Effector CD4-positive, alpha-beta T cell (primary cell): ENCODE measurements around the gene XPO5.
"Not testable (repeated sequence)": the region's sequence is repeated elsewhere in the genome, so short reads cannot be mapped to it uniquely, and the experiment has no call there.

Experiments used
- DNase-seq: peaks from one replicate; pipeline ENCODE4 v3.0.0-alpha.2; 2020

Gene XPO5

DNA sequence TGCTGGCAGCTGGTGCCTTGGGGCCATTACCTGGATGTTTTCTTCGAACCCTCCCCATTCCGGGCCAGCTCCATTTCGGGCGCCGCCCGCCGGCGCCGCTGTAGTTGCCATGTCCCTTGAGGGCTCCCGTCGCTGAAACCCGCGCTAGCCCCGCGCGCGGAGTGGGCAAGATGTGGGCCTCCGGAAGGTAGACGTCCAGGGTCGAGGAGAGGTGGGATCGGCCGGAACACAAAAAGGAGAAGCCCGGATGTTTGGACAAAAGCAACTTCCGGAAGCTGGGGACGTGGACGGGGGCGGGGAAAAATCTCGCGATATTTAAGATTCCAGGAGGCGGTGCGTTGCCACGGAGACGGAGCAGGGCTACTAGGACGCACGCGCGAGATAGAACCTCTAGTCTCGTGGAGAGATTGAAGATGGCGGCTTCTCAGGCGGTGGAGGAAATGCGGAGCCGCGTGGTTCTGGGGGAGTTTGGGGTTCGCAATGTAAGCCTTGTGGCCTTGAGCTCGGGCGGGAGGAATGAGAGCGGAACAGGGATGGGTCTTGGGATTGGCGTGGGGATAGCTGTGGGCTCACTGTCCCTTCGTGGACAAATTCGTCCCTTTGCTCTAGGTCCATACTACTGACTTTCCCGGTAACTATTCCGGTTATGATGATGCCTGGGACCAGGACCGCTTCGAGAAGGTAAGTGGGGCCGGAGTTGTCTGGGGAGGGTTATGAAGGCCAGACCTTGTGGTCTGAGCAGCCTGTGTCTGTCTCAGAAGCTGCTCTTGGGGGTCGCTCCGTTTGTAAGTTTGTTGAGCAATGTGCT is 58.9 kb downstream of the XPO5 start, which contains the start of the genes POLR1C and YIPF3:
Gene POLR1C, plus strand, starts transcription at position 393 of the 808 bp plus-strand sequence. Its CDS starts 21 bp downstream, at position 414.
Gene YIPF3, minus strand, starts transcription at position 230 of the 808 bp plus-strand sequence. Its CDS starts 119 bp downstream, at position 111.
- DNase-seq = peak; percentile 96

GRCh38 chr6:43516367-43516696 is 59.5 kb downstream of the XPO5 start:
- DNase-seq = no peak

GRCh38 chr6:43515808-43516207 is 60.0 kb downstream of the XPO5 start:
- no peak for DNase-seq

DNA sequence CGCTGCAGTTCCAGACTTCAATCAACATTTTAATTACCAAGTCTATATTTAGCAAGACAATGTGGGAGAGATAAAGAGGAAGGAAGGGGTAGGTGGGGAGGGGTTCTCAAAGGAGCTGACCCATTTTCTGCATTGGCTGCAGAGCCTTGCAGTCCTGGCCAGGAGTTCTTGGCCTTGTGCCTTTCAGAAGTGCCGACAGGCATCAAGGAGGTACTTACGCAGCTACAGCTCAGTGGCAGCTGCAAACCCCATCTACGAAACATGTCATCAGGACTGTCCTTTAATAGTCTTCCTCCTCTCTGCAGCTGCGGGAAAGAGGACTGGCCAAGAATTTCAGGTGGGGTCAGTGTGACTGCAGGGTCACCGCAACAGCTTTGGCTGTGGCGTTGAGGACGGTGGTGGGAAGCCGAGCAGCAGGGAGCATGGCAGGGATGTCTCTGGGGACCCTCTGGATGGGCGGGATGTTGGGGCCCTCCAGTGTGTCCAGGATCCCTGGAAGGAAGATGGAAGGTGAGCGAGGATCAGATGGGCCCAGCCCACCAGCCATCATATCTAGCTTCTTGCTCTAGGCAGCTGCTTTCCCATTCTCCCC is 63.9 kb downstream of the XPO5 start:
- DNase-seq = no peak

- DNase-seq = no peak
Observed at GRCh38 chr6:43510827-43511163, 65.0 kb downstream of the XPO5 start.

DNA sequence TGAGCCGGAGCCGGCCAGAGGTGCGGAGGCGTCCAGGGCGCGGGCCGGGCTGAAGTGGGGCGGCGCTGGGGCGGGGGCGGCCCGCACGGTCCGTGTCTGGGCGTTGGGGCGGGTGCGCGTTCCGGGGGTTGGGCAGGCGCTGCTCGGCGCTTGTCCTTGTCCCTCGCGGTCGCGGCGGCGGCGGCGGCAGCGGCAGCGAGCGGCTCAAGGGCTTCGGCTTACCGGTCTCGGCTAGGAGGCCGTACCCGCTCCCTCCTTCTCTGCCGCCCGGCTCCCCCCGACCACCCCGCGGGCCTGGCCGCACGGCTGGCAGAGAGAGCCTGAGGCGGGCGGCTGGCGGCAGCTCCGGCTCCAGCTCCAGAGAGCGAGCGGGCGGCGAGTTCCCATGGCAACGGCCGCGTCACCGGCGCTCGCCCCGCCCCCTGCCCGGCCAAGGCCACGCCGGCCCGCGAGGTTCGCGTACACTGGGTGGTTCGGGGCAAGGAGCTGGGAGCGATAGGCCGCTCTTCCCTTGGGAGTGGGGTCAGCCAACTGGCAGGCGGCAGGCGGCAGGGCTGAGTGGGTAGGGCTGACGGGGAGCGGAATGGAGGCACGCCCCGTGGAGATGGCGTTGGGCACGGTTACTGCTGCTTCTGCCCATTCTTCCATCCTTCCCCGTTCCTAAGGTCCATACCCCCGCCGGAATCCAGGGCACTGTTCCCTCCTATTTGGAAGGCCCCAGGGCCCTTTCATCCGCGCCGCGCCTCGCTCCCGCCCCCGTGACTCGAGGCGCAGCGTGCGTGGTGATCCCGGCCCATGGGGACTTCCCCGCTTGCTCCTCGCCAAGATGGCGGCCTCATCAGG is 65.6 kb downstream of the XPO5 start, which contains the start of gene LRRC73:
Gene LRRC73, minus strand, starts transcription at position 363 of the 843 bp plus-strand sequence. CDS start 561 bp downstream, outside the sequence.
- peak; percentile 71 for DNase-seq

- DNase-seq = no peak
Observed at GRCh38 chr6:43509142-43509983, 66.5 kb downstream of the XPO5 start.

DNA sequence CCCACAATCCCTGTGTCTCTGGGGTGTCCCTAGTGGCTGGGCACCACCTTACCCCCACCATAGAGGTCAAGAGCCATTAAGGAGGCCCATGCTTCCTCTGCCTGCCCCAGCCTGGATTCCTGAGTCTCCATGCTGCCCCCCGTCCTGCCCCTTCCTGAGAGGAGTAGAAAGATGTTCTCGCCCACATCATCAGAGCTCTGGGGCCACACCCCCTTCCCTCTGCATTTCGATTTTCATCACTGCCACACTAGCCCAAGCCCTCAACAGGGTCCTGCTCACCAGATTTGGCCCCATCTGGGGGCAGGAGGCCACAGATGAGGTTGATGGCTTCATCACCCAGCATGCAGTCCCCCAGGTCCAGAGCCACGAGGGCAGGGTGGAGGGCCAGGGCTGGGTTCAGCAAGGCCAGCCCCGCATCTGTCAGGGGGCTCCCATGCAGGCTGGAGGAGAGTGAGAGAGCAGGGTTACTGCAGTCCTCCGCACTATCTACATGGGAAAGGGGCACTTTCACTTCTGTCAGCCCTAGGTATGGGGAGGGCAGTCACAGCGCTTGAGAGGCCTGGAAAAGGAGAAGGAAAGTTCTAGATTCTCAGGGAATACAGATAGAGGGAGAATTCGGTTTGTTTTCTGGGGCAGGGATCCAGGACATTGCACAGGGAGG is 67.2 kb downstream of the XPO5 start:
- DNase-seq = no peak

DNA sequence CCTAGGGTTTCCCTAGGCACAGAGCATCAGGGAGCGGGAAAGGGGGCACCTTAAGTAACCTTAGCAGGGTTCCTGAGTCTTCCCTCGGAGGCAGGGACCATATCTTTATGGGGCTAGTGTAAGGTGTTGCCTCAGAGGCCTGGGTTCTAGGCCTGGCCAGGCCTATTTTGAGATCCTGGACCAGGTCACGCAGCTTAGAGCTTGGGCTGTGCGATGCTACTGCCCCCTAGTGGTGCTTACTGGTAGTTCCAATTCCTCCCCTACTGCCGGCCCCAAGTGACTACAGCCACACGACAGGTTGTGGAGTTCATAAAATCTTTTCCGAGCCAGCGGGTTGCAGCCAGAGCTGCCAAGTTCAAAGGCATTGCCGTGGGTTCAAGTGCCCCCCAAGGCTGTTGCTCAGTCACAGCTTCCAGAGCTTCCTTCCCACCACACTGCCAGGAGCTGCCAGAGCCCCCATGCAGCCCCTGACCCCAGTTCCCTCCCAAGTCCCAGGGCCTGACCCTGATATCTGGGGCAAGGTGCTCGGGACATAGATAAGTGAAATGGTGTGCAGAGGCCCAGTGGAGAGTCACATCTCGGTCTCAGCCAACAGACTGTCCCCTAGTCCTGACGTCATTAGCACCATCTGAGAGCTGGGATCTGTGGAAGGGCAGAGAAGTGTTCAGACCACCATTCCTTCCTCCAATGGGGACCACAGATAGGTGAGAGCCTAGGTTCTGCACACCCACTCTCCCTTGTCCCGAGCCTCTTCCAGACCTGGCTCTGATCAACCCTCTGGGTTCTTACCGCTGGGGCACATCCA is 69.0 kb downstream of the XPO5 start:
- DNase-seq = peak; percentile 71

- no peak for DNase-seq
Observed at GRCh38 chr6:43506171-43506570, 69.7 kb downstream of the XPO5 start.

DNA sequence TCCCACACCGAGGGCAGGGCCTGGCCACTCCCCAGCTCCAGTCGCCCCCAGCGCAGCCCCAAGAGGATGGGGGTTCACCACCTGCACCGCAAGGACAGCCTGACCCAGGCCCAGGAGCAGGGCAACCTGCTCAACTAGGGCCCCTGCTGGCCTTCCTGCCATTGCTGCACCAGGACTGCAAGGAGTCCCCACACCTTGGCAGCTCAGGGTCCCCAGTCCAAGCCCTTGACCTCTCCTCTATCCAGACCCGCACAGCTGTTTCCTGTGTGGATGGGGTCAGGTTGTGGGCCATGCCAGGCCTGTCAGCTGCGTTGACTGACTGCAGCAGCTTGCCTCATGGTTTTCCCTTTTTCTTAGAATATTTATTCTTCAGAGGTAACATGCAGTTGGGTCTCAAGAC is 70.1 kb downstream of the XPO5 start:
- no peak for DNase-seq

GRCh38 chr6:43504756-43505593 is 70.9 kb downstream of the XPO5 start:
- no peak for DNase-seq

GRCh38 chr6:43503443-43503842 is 72.4 kb downstream of the XPO5 start:
- no peak for DNase-seq

DNA sequence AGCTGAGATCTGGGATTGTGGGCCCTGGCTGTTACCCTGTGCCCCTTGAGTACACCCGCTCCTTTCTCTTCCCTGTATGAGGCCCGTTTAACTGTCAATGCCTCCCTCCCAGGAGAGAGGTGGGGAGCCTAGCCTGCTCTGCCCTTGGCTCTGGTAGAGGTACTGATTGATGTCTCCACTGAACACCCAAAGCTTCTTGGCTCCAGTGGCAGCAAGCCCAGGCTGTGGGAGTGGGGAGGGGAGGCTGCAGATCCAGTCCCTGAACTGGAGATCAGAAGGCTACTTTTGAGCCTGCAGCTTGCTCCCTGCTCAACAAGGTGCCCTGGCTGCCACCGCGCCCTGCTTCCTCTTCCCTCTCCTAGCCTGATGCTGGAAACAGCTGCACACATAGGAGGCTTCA is 73.2 kb downstream of the XPO5 start:
- no peak for DNase-seq

- no peak for DNase-seq
Observed at GRCh38 chr6:43500921-43501320, 74.9 kb downstream of the XPO5 start.

- DNase-seq = no peak
Observed at GRCh38 chr6:43499028-43499815, 76.6 kb downstream of the XPO5 start.

- not testable (repeated sequence) for DNase-seq
Observed at GRCh38 chr6:43498291-43498690, 77.5 kb downstream of the XPO5 start.

- DNase-seq = no peak
Observed at GRCh38 chr6:43497689-43498088, 78.1 kb downstream of the XPO5 start.

DNA sequence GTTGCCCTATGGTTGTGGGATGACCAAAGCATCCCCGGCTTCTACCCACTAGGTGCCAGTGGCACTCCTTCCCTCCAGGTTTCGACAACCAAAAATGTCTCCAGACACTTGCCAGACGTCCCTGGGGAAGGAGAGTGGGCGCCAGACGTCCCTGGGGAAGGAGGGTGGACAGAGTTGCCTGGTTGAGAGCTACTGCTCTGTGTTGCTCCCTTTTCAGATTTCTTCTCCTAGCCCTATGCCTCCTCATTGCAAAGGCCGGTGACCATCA is 78.8 kb downstream of the XPO5 start:
- no peak for DNase-seq
